ENCODE data around the gene CEBPZOS.

DNA sequence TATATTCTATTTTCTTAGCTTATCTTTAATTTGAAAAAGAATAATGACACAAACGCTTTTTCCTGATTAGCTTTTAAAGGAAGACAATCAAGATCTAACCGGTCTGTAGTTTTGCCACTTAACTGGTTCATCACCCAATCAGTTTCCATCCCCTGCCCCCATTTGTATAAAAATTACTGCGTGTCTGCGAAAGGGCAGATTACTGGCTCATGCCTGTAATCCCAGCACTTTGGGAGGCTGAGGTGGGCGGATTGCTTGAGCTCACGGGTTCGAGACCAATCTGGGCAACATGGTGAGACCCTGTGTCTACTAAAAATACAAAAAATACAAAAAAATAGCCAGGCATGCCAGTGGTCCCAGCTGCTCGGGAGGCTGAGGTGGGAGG is 2.4 kb downstream of the CEBPZOS start:
- TF ChIP-seq, protein P1, sequence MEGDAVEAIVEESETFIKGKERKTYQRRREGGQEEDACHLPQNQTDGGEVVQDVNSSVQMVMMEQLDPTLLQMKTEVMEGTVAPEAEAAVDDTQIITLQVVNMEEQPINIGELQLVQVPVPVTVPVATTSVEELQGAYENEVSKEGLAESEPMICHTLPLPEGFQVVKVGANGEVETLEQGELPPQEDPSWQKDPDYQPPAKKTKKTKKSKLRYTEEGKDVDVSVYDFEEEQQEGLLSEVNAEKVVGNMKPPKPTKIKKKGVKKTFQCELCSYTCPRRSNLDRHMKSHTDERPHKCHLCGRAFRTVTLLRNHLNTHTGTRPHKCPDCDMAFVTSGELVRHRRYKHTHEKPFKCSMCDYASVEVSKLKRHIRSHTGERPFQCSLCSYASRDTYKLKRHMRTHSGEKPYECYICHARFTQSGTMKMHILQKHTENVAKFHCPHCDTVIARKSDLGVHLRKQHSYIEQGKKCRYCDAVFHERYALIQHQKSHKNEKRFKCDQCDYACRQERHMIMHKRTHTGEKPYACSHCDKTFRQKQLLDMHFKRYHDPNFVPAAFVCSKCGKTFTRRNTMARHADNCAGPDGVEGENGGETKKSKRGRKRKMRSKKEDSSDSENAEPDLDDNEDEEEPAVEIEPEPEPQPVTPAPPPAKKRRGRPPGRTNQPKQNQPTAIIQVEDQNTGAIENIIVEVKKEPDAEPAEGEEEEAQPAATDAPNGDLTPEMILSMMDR (IDR thresholded peaks at IDR 0.05; ENCODE audit: low read depth, low read length, missing input control), result no peak
- TF ChIP-seq TAF1 (conservative IDR thresholded peaks at IDR 0.05) (no peak), YY1 (IDR thresholded peaks at IDR 0.05) (no peak), RAD21 (IDR thresholded peaks at IDR 0.05) (no peak), RXRA (IDR thresholded peaks at IDR 0.05) (no peak), SP1 (IDR thresholded peaks at IDR 0.05) (no peak), JUND (IDR thresholded peaks at IDR 0.05) (no peak), GABPA (IDR thresholded peaks at IDR 0.05 in 1 of 2, conservative IDR thresholded peaks at IDR 0.05 in 1 of 2) (no peak), EGR1 (IDR thresholded peaks at IDR 0.05; ENCODE audit: low read depth in 2 of 2) (no peak)
- TF ChIP-seq, protein P2, sequence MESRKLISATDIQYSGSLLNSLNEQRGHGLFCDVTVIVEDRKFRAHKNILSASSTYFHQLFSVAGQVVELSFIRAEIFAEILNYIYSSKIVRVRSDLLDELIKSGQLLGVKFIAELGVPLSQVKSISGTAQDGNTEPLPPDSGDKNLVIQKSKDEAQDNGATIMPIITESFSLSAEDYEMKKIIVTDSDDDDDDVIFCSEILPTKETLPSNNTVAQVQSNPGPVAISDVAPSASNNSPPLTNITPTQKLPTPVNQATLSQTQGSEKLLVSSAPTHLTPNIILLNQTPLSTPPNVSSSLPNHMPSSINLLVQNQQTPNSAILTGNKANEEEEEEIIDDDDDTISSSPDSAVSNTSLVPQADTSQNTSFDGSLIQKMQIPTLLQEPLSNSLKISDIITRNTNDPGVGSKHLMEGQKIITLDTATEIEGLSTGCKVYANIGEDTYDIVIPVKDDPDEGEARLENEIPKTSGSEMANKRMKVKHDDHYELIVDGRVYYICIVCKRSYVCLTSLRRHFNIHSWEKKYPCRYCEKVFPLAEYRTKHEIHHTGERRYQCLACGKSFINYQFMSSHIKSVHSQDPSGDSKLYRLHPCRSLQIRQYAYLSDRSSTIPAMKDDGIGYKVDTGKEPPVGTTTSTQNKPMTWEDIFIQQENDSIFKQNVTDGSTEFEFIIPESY (IDR thresholded peaks at IDR 0.05), result no peak
- TF ChIP-seq, protein P3, sequence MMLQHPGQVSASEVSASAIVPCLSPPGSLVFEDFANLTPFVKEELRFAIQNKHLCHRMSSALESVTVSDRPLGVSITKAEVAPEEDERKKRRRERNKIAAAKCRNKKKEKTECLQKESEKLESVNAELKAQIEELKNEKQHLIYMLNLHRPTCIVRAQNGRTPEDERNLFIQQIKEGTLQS (IDR thresholded peaks at IDR 0.05), result no peak
- TF ChIP-seq, protein P4, sequence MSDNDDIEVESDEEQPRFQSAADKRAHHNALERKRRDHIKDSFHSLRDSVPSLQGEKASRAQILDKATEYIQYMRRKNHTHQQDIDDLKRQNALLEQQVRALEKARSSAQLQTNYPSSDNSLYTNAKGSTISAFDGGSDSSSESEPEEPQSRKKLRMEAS (IDR thresholded peaks at IDR 0.05), result no peak

Data from liver (tissue), 3 donors.